Left hindlimb (tissue), 1 donor: ENCODE data around the gene ISX.
"Not testable (repeated sequence)": the region's sequence is repeated elsewhere in the genome, so short reads cannot be mapped to it uniquely, and the experiment has no call there.

Experiments used
- DNase-seq: peaks from one replicate; pipeline ENCODE4 v3.0.0-alpha.2; 2018

ISX gene

DNA sequence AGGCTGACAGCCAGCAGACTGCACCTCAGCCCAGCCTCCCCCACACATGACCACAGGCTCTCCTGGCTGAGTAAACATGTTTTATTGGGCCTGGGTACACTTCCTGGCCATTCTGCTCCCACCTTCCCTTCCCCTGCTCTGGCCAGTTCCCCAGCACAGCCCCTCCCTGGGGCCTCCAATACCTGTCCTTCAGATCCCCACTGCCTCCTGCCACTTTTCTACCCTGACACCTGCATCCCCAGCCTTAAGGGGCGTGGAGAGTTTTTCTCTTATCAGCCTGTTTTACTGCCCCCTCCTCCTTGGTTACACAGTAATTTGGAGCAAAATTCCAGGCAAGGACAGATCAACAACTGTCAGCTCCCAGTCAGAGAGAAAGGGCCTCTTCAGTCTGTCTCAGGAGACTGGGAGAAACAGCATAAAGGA lies at the start of gene ISX:
Gene ISX, plus strand, starts transcription at position 363 of the 423 bp plus-strand sequence. CDS start 930 bp downstream, outside the sequence.
- no peak for DNase-seq

DNA sequence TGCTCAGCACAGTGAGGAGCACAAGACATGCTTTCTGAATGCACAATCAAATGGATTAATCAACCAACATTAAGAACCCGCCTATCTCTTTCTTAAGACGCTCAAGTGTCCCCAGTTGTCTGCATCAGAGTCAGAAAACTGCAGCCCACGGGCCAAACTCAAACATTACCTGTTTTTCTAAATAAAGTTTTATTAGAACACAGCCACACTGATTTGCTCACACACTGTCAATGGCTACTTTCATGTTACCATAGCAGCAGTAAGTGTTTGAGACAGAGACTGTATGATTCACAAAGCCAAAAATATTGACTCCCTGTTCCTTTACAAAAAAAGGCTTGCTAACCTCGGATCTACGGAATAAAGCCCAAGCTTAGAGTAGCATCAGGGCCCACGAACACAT lies 49.0 kb upstream of the ISX start:
- no peak for DNase-seq

DNA sequence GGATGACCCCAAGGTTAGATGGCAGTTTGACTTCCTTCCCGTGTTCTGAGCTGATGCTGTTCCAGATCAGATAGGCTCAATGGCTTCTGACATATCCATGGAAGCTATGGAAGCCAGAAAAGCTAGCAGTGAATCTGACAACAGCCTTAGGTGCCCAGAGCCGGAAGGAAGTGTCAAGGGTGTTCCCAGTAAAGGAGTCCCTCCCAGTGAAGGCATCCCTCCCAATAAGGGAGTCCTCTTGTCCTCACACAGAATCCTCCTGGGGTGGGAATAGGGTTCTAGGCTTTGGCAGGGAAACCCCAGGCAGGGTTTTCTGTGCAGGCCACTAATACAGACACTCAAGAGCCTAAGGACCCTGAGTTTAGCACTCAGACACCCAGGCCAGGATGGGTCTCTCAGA lies 47.0 kb upstream of the ISX start:
- no peak for DNase-seq

- DNase-seq = no peak
These were observed 45.4 kb upstream of the ISX start for GRCh38 chr22:35020517-35020916.

GRCh38 chr22:35021161-35021560 lies 44.8 kb upstream of the ISX start:
- no peak for DNase-seq

GRCh38 chr22:35022291-35022690 lies 43.7 kb upstream of the ISX start:
- no peak for DNase-seq

- peak; percentile 65 for DNase-seq
These were observed 42.1 kb upstream of the ISX start for GRCh38 chr22:35023692-35024363.

- no peak for DNase-seq
These were observed 41.6 kb upstream of the ISX start for GRCh38 chr22:35024364-35024692.

DNA sequence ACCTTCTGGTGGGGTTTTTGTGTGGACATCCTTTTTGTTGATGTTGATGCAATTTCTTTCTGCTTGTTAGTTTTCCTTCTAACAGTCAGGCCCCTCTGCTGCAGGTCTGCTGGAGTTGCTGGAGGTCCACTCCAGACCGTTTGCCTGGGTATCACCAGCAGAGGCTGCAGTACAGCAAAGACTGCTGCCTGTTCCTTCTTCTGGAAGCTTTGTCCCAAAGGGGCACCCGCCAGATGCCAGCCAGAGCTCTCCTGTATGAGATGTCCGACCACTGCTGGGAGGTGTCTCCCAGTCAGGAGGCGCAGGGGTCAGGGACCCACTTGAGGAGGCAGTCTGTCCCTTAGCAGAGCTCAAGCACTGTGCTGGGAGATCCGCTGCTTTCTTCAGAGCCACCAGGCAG lies 35.8 kb upstream of the ISX start:
- not testable (repeated sequence) for DNase-seq

DNA sequence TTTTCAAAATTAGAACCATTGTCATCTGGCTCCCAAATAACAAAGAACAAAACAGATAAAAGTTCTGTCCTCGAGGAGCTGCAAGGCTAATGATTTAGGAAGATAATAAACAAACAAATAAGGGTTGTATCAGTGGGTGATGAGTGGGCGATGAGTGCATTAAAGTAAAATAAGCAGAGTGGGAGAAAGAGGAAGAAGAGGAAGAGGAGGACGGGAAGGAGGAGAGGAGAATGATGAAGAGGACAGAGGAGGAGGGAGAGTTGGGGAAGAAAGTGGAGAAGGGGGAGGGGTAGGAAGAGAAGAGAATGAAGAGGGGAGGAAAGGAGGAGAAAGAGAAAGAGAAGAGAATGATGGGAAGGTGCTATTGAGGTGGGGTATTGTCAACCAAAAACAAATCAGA lies 33.4 kb upstream of the ISX start:
- DNase-seq = no peak

DNA sequence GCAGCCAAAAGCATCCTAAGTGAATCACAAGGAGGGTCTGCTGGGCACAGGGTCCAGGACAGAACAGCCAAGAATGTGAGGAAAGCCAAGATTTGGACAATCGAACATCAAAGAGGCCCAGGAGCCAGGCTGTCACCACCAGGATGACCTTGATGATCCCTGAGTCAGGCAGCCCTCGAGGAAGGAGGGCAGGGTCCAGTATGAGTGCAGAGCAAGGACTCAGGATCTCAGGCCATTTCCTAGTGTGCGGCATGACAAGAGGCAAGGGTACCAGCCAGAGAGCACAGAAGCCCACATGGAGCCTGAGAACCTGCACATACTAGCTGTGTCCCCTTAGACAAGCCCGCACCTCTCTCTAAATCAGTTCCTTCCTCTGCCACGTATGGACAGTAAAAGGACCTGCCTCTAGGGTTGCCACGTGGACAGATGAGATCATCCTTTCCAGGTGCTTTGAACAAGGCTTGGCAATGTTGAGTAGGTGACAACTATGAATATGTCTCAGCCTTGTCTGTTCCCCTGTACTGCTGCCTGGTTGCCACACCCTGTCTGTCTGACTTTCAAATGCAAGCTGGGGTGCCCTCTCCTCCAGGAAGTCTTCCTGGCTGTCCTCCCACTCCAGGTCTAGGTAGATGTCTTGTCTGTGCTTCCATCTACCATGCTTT lies 32.2 kb upstream of the ISX start:
- DNase-seq = no peak

- no peak for DNase-seq
These were observed 31.0 kb upstream of the ISX start for GRCh38 chr22:35034963-35035362.

DNA sequence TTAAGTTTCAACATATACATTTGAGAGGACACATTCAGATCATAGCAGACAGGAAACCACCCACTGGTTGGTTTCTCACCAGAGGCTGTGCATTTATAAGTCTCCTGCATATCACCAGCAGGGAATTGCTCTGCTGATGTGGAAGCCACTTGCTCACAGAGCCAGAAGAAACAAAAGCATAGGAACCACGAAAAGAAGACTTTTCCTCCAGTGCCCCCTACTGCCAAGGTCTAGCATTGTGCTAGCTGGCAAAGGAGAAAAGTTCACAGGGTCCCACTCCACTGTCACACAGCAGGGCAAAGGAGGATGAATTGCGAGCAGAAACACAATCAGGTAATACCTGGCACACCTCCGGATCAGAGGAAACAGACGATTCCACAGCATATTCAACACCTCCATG lies 28.9 kb upstream of the ISX start:
- no peak for DNase-seq

GRCh38 chr22:35039625-35040024 lies 26.3 kb upstream of the ISX start:
- no peak for DNase-seq

GRCh38 chr22:35043252-35043933 lies 22.6 kb upstream of the ISX start:
- DNase-seq = no peak

- no peak for DNase-seq
These were observed 22.0 kb upstream of the ISX start for GRCh38 chr22:35043934-35044319.

- no peak for DNase-seq
These were observed 21.2 kb upstream of the ISX start for GRCh38 chr22:35044607-35045390.

DNA sequence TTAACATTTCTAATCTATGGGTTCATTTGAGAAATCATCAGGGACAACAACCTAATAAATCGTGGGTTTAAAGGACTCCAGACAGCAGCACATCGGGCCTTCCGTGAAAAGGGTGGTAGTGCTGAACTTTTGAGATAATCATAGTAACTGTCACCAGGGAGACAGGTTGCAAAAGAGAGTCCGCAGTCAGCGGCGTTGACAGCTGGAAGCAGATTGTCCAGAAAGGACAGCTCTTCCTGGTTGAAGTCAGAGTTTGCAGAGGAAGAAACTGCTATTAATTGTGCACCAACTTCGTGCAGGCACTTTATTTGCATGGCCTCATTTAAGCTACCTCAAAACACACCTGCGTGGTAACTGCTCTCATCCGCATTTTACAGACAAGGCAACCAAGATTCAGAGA lies 20.5 kb upstream of the ISX start:
- DNase-seq = no peak

GRCh38 chr22:35046744-35047462 lies 19.1 kb upstream of the ISX start:
- no peak for DNase-seq

GRCh38 chr22:35050038-35050437 lies 15.9 kb upstream of the ISX start:
- DNase-seq = not testable (repeated sequence)

DNA sequence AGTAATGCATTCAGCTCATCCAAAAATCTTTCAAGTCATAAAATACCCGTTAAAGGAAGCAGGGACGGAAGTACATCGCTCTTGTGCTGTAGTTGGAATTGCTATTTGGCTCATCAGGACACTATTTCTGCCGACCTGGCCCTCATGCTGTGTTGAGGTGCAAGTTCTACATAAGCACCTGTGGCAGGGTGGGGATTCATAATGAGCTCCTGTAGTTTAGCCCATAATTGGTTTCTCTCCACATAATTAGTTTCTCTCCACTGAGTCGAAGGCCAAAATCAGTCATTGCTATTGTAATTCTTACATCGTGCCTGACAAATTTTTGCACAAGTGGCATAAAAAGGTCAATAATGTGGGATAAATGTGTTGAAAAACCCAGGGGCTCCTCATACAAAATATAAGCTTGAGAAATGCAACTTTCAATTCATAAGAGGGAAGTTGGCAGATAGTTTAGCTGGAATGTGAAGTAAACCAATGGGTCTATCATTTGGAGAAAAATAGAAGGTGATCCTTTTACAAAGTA lies 14.9 kb upstream of the ISX start:
- no peak for DNase-seq

- no peak for DNase-seq
These were observed 14.2 kb upstream of the ISX start for GRCh38 chr22:35051791-35052190.
